HEK293 (cell line): ENCODE measurements around the gene FBXO21.
A peak's percentile ranks its signal among the peaks of the same experiment; 100 is the strongest.
"Not testable (repeated sequence)": the region's sequence is repeated elsewhere in the genome, so short reads cannot be mapped to it uniquely, and the experiment has no call there.

ENCODE experiments used
- CTCF ChIA-PET: fragments of 350-600 bp; formaldehyde crosslinking; extraction: SDS; loops from one replicate; lab custom pipeline; 2021; ENCODE audit warnings: antibody characterized with exemption; lab: Yijun Ruan, JAX
- POLR2A ChIA-PET: fragments of 300-600 bp; formaldehyde crosslinking; extraction: SDS; loops from one replicate; lab custom pipeline; 2020; ENCODE audit warnings: antibody characterized with exemption, inconsistent platforms; lab: Yijun Ruan, JAX
- H3K27ac ChIP-seq: fragments of 200-500 bp; sonication (Bioruptor generic); 2 replicates; pipeline ENCODE4 v1.5.1; 2014; ENCODE audit warnings: low read depth, low read length, control low read depth, inconsistent platforms; ENCODE audit errors: extremely low read depth
- H3K36me3 ChIP-seq, 2 experiments: fragments of 200-500 bp in 1 of 2; sonication (Bioruptor generic) in 1 of 2; 1 replicate in 1 of 2; 2 replicates in 1 of 2; pipeline ENCODE4 v1.5.1; 2014 to 2017; ENCODE audit warnings: inconsistent platforms in 2 of 2, low read length in 2 of 2; ENCODE audit not compliant: control insufficient read depth in 2 of 2, insufficient read depth in 1 of 2
- H3K4me1 ChIP-seq: fragments of 200-500 bp; sonication (Bioruptor generic); 2 replicates; pipeline ENCODE4 v1.5.1; 2014; ENCODE audit warnings: mild to moderate bottlenecking, low read length, inconsistent platforms; ENCODE audit not compliant: control insufficient read depth, insufficient read depth
- H3K4me3 ChIP-seq: 2 replicates; pipeline ENCODE4 v1.5.1; 2011; ENCODE audit warnings: low read depth, mild to moderate bottlenecking, control low read depth, low read length, moderate library complexity
- H3K9me3 ChIP-seq: fragments of 200-500 bp; sonication (Bioruptor generic); 2 replicates; pipeline ENCODE4 v1.5.1; 2014; ENCODE audit warnings: low read depth, low read length, inconsistent platforms; ENCODE audit not compliant: control insufficient read depth, insufficient read depth
- GLIS1 ChIP-seq: fragments of 450-650 bp; formaldehyde crosslinking; IDR thresholded peaks from 2 replicates; pipeline ENCODE4 v1.5.1; 2016; ENCODE audit warnings: missing biosample characterization, missing genetic modification characterization
- GLIS2 ChIP-seq: fragments of 450-650 bp; formaldehyde crosslinking; IDR thresholded peaks from 2 replicates; pipeline ENCODE4 v1.5.1; 2016; ENCODE audit warnings: missing biosample characterization, missing genetic modification characterization
- OSR2 ChIP-seq: fragments of 450-650 bp; formaldehyde crosslinking; IDR thresholded peaks from 2 replicates; pipeline ENCODE4 v1.5.1; 2016; ENCODE audit warnings: missing biosample characterization, missing genetic modification characterization
- PRDM10 ChIP-seq: fragments of 450-650 bp; formaldehyde crosslinking; IDR thresholded peaks from 2 replicates; pipeline ENCODE4 v1.5.1; 2016; ENCODE audit warnings: missing biosample characterization, missing genetic modification characterization
- PRDM4 ChIP-seq: fragments of 450-650 bp; formaldehyde crosslinking; IDR thresholded peaks from 2 replicates; pipeline ENCODE4 v1.5.1; 2017; ENCODE audit warnings: missing biosample characterization, missing genetic modification characterization
- RBAK ChIP-seq: fragments of 450-650 bp; formaldehyde crosslinking; IDR thresholded peaks from 2 replicates; pipeline ENCODE4 v1.5.1; 2016; ENCODE audit warnings: missing biosample characterization, missing genetic modification characterization
- SCRT2 ChIP-seq: fragments of 450-650 bp; formaldehyde crosslinking; IDR thresholded peaks from 2 replicates; pipeline ENCODE4 v1.5.1; 2016; ENCODE audit warnings: missing biosample characterization, missing genetic modification characterization
- SP2 ChIP-seq: fragments of 450-650 bp; formaldehyde crosslinking; IDR thresholded peaks from 2 replicates; pipeline ENCODE4 v1.5.1; 2016; ENCODE audit warnings: missing biosample characterization, missing genetic modification characterization
- SP3 ChIP-seq: fragments of 450-650 bp; formaldehyde crosslinking; IDR thresholded peaks from 2 replicates; pipeline ENCODE4 v1.5.1; 2016; ENCODE audit warnings: missing biosample characterization, missing genetic modification characterization
- TSHZ1 ChIP-seq: fragments of 450-650 bp; formaldehyde crosslinking; IDR thresholded peaks from 2 replicates; pipeline ENCODE4 v1.5.1; 2016; ENCODE audit warnings: missing biosample characterization, missing genetic modification characterization, borderline replicate concordance
- WT1 ChIP-seq: fragments of 450-650 bp; formaldehyde crosslinking; IDR thresholded peaks from 2 replicates; pipeline ENCODE4 v1.5.1; 2016; ENCODE audit warnings: missing biosample characterization, missing genetic modification characterization
- ZBTB20 ChIP-seq: fragments of 450-650 bp; formaldehyde crosslinking; IDR thresholded peaks from 2 replicates; pipeline ENCODE4 v1.5.1; 2016; ENCODE audit warnings: missing biosample characterization, missing genetic modification characterization
- ZNF302 ChIP-seq: fragments of 450-650 bp; formaldehyde crosslinking; IDR thresholded peaks from 2 replicates; pipeline ENCODE4 v1.5.1; 2016; ENCODE audit warnings: missing biosample characterization, missing genetic modification characterization, low read depth
- ZNF558 ChIP-seq: fragments of 450-650 bp; formaldehyde crosslinking; IDR thresholded peaks from 2 replicates; pipeline ENCODE4 v1.5.1; 2016; ENCODE audit warnings: missing biosample characterization, missing genetic modification characterization
- ZNF561 ChIP-seq: fragments of 450-650 bp; IDR thresholded peaks from 2 replicates; pipeline ENCODE4 v1.5.1; 2018; ENCODE audit warnings: missing biosample characterization, missing genetic modification characterization, borderline replicate concordance
- ZNF596 ChIP-seq: fragments of 450-650 bp; IDR thresholded peaks from 2 replicates; pipeline ENCODE4 v1.5.0; 2018; ENCODE audit warnings: missing biosample characterization, mild to moderate bottlenecking, missing genetic modification characterization, moderate library complexity

The FBXO21 gene

GRCh38 chr12:117193903-117194302 is 3.6 kb upstream of the FBXO21 start:
- TF ChIP-seq SCRT2 (tag by site-specific recombination) (no peak), RBAK (tag by site-specific recombination) (peak; percentile 94)
- H3K27ac ChIP-seq: no peak overlapping the region
- H3K9me3 ChIP-seq: no peaks in the 10 kb centered on the region
- ChIA-PET CTCF (no interaction called here), POLR2A (no interaction called here)
- H3K4me3 ChIP-seq: no peak overlapping the region
- H3K36me3 ChIP-seq: no peaks in the 10 kb centered on the region
- H3K4me1 ChIP-seq: no peaks in the 10 kb centered on the region

- CTCF ChIA-PET: interaction anchor here (0.6 kb wide), 1 partner anchor 626 kb away, joined by 3 read pairs; no protein-coding TSS in a partner anchor
- H3K9me3 ChIP-seq, H3K4me3 ChIP-seq, H3K36me3 ChIP-seq, POLR2A ChIA-PET, H3K4me1 ChIP-seq, H3K27ac ChIP-seq: not testable (repeated sequence)
These were observed 2.3 kb upstream of the FBXO21 start for GRCh38 chr12:117192581-117192980.

GRCh38 chr12:117192057-117192456 is 1.8 kb upstream of the FBXO21 start:
- no peak overlapping the region for H3K27ac ChIP-seq
- H3K36me3 ChIP-seq: peaks cover 4% of the 10 kb centered on the region in 2 experiments
- CTCF ChIA-PET: interaction anchor here (0.6 kb wide), 1 partner anchor 626 kb away, joined by 3 read pairs; no protein-coding TSS in a partner anchor
- H3K9me3 ChIP-seq: no peaks in the 10 kb centered on the region
- H3K4me1 ChIP-seq: no peaks in the 10 kb centered on the region
- H3K4me3 ChIP-seq: no peak overlapping the region
- TF ChIP-seq WT1 (tag by site-specific recombination): peak; percentile 71
- no peak for TF ChIP-seq PRDM4 (tag by site-specific recombination)
- TF ChIP-seq GLIS2: no peak
- TF ChIP-seq ZBTB20 (tag by site-specific recombination): peak; percentile 63; the same call in 1 of the 2 replicates
- TF ChIP-seq GLIS1: no peak
- 0 out of 2 replicates have a peak, but pooled peaks have one; percentile 20 for TF ChIP-seq SP3 (tag by site-specific recombination)
- TF ChIP-seq OSR2 (tag by site-specific recombination): 0 out of 2 replicates have a peak, but pooled peaks have one; percentile 12
- no peak for TF ChIP-seq ZNF561 (tag by site-specific recombination)
- no peak for TF ChIP-seq TSHZ1 (tag by site-specific recombination)
- TF ChIP-seq ZNF302 (tag by site-specific recombination): no peak
- TF ChIP-seq ZNF558: no peak
- TF ChIP-seq SP2 (tag by site-specific recombination): peak; percentile 24; the same call in 1 of the 2 replicates
- TF ChIP-seq ZNF596: no peak
- 0 out of 2 replicates have a peak, but pooled peaks have one; percentile 13 for TF ChIP-seq PRDM10 (tag by site-specific recombination)
- POLR2A ChIA-PET: no interaction called here
